Ishikawa (cell line): Measurements from ENCODE around the gene DHRSX.

Experiments used
- NFIC ChIP-seq: IDR thresholded peaks from 2 replicates; pipeline ENCODE4 v1.6.1; 2012
- RAD21 ChIP-seq: IDR thresholded peaks from 2 replicates; pipeline ENCODE4 v1.6.1; 2012; ENCODE audit warnings: low read depth
- TF ChIP-seq, protein P1 (sequence below): IDR thresholded peaks from 2 replicates; pipeline ENCODE4 v1.6.1; 2012; ENCODE audit warnings: low read depth, mild to moderate bottlenecking

DNA sequence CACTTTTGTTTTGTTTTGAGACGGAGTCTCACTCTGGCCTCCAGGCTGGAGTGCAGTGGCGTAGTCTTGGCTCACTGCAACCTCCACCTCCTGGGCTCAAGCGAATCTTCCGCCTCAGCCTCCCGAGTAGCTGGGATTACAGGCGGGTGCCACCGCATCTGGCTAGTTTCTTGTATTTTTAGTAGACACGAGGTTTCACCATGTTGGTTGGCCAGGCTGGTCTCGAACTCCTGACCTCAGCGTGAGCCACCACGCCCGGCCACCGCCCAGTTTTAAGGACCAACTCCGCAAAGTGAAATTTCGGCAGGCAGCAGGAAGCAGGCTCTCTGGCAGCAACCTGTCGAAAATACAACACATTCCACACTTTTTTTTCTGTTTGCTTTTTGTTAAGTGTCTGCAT is 13.4 kb downstream of the DHRSX start:
- no peak for TF ChIP-seq RAD21
- TF ChIP-seq, protein P1, sequence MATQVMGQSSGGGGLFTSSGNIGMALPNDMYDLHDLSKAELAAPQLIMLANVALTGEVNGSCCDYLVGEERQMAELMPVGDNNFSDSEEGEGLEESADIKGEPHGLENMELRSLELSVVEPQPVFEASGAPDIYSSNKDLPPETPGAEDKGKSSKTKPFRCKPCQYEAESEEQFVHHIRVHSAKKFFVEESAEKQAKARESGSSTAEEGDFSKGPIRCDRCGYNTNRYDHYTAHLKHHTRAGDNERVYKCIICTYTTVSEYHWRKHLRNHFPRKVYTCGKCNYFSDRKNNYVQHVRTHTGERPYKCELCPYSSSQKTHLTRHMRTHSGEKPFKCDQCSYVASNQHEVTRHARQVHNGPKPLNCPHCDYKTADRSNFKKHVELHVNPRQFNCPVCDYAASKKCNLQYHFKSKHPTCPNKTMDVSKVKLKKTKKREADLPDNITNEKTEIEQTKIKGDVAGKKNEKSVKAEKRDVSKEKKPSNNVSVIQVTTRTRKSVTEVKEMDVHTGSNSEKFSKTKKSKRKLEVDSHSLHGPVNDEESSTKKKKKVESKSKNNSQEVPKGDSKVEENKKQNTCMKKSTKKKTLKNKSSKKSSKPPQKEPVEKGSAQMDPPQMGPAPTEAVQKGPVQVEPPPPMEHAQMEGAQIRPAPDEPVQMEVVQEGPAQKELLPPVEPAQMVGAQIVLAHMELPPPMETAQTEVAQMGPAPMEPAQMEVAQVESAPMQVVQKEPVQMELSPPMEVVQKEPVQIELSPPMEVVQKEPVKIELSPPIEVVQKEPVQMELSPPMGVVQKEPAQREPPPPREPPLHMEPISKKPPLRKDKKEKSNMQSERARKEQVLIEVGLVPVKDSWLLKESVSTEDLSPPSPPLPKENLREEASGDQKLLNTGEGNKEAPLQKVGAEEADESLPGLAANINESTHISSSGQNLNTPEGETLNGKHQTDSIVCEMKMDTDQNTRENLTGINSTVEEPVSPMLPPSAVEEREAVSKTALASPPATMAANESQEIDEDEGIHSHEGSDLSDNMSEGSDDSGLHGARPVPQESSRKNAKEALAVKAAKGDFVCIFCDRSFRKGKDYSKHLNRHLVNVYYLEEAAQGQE: no peak
- TF ChIP-seq NFIC: no peak
